HAP-1 (cell line): ENCODE data around the gene HMMR.
"Not testable (repeated sequence)": the region's sequence is repeated elsewhere in the genome, so short reads cannot be mapped to it uniquely, and the experiment has no call there.

Experiments used
- DNase-seq, 2 experiments: peaks; one replicate each; pipeline ENCODE4 v3.0.0-alpha.2; 2016 to 2020; ENCODE audit warnings: low spot score in 2 of 2
- H3K27me3 ChIP-seq: fragments of 250-450 bp; sonication (Bioruptor Pico); 2 replicates; pipeline ENCODE4 v1.5.1; 2020; ENCODE audit warnings: low read depth, mild to moderate bottlenecking, moderate library complexity
- H3K36me3 ChIP-seq: fragments of 250-450 bp; sonication (Bioruptor Pico); replicated peaks from 2 replicates; pipeline ENCODE4 v1.5.1; 2020; ENCODE audit warnings: mild to moderate bottlenecking
- H3K4me1 ChIP-seq: fragments of 250-450 bp; sonication (Bioruptor Pico); 2 replicates; pipeline ENCODE4 v1.5.1; 2020; ENCODE audit warnings: mild to moderate bottlenecking
- H3K4me3 ChIP-seq: fragments of 250-450 bp; sonication (Bioruptor Pico); 2 replicates; pipeline ENCODE4 v1.5.1; 2020; ENCODE audit warnings: mild to moderate bottlenecking, moderate library complexity
- H3K9me3 ChIP-seq: fragments of 250-450 bp; sonication (Bioruptor Pico); 2 replicates; pipeline ENCODE4 v1.5.1; 2020; ENCODE audit warnings: mild to moderate bottlenecking, moderate library complexity
- in situ Hi-C: fragments of 300-500 bp; cut with MboI; formaldehyde crosslinking; loops from 3 replicates; pipeline ENCODE4 v1.14.3; 2020; ENCODE audit warnings: low sequenced_read_pairs, inconsistent platforms, mixed read lengths

The HMMR gene

GRCh38 chr5:163536442-163536841 lies 76.0 kb downstream of the HMMR start:
- H3K9me3 ChIP-seq, H3K36me3 ChIP-seq, H3K4me3 ChIP-seq, in situ Hi-C loops, DNase-seq: not testable (repeated sequence)
- H3K27me3 ChIP-seq, result peaks cover 48% of the 10 kb centered on the region
- H3K4me1 ChIP-seq, result peaks cover 13% of the 10 kb centered on the region

GRCh38 chr5:163540696-163541095 lies 80.3 kb downstream of the HMMR start:
- Histone ChIP-seq H3K9me3 (no peaks in the 10 kb centered on the region), H3K36me3 (no peaks in the 10 kb centered on the region), H3K4me3 (no peak overlapping the region), H3K27me3 (peaks cover 76% of the 10 kb centered on the region), H3K4me1 (no peaks in the 10 kb centered on the region)
- DNase-seq, result no peak
- in situ Hi-C loops, result no loop called here
